ENCODE measurements around the gene SLC26A1.
A peak's percentile ranks its signal among the peaks of the same experiment; 100 is the strongest.

DNA sequence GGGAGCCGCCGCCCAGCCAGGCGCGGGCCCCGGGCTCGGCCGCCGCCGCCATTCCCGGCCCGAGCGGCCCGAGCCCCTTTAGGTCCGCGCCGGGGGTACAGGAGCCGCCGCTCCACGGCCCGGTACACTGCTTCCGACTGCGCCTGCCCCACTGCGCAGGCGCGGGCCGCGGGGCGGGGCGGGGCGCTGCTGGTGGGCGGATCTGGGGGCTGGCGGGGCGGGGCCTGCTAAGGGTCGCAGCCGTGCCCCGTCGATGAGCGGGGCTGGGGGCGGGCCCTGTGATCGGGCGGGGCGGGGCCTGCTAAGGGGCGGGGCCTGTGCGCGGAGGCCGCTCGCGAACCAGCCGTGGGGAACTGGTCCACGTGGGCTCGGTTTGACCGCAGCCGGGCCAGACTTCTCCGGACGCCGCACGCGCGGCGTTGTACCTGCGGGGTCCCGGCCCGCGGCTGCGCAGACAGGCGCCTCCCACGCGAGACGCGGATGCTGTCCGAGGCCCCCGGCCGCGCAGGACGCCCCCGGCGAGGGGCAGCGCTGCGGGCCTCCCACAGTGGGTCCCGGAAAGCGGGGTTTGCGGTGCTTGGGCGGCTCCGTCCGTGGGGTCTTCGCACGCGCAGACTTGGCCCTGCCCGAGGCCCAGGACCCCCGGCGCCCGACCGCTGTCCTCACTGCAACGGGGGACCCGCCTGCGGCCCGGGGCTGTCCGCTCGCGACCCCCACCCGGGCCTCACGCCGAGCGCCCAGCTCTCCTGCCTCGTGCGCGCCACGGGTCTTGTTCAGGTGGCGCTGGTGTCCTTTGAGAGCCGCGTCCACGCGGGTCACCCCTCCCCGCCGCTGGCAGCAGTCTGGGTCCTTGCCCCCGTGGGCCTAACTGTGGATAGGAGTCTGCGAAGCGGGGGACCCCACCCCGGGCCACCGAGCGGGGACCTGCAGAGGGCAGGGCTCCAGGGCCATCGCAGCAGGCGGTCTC, 19.5 kb downstream of the SLC26A1 start, which contains the start of gene DGKQ:
- TF ChIP-seq, protein P1, sequence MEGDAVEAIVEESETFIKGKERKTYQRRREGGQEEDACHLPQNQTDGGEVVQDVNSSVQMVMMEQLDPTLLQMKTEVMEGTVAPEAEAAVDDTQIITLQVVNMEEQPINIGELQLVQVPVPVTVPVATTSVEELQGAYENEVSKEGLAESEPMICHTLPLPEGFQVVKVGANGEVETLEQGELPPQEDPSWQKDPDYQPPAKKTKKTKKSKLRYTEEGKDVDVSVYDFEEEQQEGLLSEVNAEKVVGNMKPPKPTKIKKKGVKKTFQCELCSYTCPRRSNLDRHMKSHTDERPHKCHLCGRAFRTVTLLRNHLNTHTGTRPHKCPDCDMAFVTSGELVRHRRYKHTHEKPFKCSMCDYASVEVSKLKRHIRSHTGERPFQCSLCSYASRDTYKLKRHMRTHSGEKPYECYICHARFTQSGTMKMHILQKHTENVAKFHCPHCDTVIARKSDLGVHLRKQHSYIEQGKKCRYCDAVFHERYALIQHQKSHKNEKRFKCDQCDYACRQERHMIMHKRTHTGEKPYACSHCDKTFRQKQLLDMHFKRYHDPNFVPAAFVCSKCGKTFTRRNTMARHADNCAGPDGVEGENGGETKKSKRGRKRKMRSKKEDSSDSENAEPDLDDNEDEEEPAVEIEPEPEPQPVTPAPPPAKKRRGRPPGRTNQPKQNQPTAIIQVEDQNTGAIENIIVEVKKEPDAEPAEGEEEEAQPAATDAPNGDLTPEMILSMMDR (IDR thresholded peaks at IDR 0.05): no peak
- TF ChIP-seq POLR2A (IDR thresholded peaks at IDR 0.05): peak; percentile 16
